ENCODE measurements around the gene TCF7.
A peak's percentile ranks its signal among the peaks of the same experiment; 100 is the strongest.

TCF7 gene

GRCh38 chr5:134125039-134126015 is 10.8 kb downstream of the TCF7 start:
- peaks cover 22% of the 10 kb centered on the region for H3K4me1 ChIP-seq
- peaks cover 11% of the 10 kb centered on the region for H3K36me3 ChIP-seq
- H3K4me3 ChIP-seq (ENCODE audit: low read depth, low read length) = no peak overlapping the region
- H3K9me3 ChIP-seq = no peaks in the 10 kb centered on the region
- DNase-seq = peak; percentile 50
- no peaks in the 10 kb centered on the region for H3K27me3 ChIP-seq
- TF ChIP-seq CTCF (IDR thresholded peaks at IDR 0.05; ENCODE audit: low read depth, low read length) = no peak

GRCh38 chr5:134127376-134127861 is 12.9 kb downstream of the TCF7 start:
- H3K4me1 ChIP-seq = peaks cover 22% of the 10 kb centered on the region
- H3K27me3 ChIP-seq = no peaks in the 10 kb centered on the region
- no peak for TF ChIP-seq CTCF (IDR thresholded peaks at IDR 0.05; ENCODE audit: low read depth, low read length)
- H3K9me3 ChIP-seq = no peaks in the 10 kb centered on the region
- peaks cover 15% of the 10 kb centered on the region for H3K36me3 ChIP-seq
- H3K4me3 ChIP-seq (ENCODE audit: low read depth, low read length) = no peak overlapping the region
- DNase-seq = no peak

DNA sequence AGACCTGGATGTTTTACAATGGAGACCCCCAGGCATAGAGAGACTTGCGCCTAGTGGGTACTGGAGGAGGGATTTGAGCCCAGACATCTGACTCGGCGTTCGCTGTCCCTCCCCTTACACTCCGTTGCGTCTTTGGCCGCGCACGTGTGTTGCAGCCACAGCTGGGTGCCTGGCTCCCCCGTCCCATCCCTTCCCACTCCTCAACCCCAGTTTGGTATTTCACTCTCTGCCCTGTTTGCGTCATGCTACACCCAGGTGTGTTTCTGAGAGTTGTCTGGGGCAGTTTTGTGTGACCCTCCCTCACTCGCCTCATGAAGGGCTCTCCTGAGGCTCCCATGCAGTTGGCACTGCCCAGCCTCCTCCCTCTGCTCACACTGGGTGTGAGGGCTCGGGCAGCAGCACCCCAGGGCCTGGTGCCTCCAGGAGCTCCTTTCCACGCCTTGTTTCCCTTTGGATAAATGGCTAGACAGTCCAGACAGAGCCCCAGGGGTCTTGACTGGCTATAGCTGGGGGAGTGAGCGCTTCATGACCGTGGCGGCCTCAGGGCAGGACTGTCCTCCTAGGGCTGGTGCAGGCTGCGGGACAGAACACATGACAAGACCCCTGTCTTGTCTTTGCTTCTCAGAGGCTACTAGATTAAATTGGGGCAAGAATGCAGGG is 13.6 kb downstream of the TCF7 start:
- Histone ChIP-seq H3K4me1 (peaks cover 22% of the 10 kb centered on the region), H3K36me3 (peaks cover 15% of the 10 kb centered on the region), H3K27me3 (no peaks in the 10 kb centered on the region), H3K9me3 (no peaks in the 10 kb centered on the region), H3K4me3 (ENCODE audit: low read depth, low read length) (no peak overlapping the region)
- no peak for DNase-seq
- no peak for TF ChIP-seq CTCF (IDR thresholded peaks at IDR 0.05; ENCODE audit: low read depth, low read length)

GRCh38 chr5:134128648-134128995 is 14.1 kb downstream of the TCF7 start:
- Histone ChIP-seq H3K4me1 (peaks cover 22% of the 10 kb centered on the region), H3K27me3 (no peaks in the 10 kb centered on the region), H3K9me3 (no peaks in the 10 kb centered on the region), H3K36me3 (peaks cover 15% of the 10 kb centered on the region), H3K4me3 (ENCODE audit: low read depth, low read length) (no peak overlapping the region)
- TF ChIP-seq CTCF (IDR thresholded peaks at IDR 0.05; ENCODE audit: low read depth, low read length) = no peak
- DNase-seq = no peak

DNA sequence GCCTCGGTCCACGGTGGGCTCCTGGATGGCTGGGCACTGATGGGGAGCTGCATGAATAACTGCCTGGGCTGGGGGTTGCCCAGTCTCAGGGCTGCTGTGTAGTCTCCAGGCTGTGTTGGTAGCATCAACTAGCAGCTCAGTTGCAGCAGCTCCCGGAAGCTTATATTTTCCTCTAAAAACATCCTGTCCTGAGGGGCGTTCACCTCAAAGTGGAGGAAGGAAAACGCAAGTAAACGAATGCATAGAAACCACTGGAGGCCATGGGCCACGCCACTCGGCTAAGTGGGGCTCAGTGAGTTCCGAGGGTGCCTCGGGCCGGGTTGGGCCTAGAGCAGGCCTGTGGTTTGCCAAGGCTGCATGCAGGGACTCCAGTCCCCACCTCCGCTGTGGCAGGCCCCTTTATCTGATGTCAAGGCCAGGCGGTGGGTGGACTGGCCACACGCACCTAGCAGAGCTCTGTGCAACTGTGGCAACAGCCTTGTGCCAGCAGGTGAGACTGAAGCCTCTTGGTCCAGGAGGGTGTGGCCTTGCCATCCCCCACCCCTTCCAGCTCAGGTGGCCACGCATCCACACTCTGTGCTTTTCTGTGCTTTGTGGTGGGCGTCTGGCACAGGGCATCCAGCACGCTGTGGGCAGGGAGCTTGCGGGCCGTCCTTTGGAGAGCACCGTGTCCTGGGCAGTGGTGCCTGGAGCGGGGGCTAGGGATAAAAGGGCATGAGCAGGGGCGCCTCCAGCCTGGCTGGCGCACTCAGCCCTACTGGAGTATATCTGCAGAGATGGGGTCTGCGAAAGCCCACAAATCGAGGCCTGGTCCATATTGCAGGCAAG is 15.1 kb downstream of the TCF7 start:
- Histone ChIP-seq H3K4me1 (peaks cover 15% of the 10 kb centered on the region), H3K36me3 (peaks cover 21% of the 10 kb centered on the region), H3K4me3 (ENCODE audit: low read depth, low read length) (no peak overlapping the region), H3K9me3 (no peaks in the 10 kb centered on the region), H3K27me3 (no peaks in the 10 kb centered on the region)
- TF ChIP-seq CTCF (IDR thresholded peaks at IDR 0.05; ENCODE audit: low read depth, low read length) = no peak
- DNase-seq = no peak
